ENCODE data around the gene WDR59. TPM values are rescaled to one million over a fixed set of nuclear protein-coding genes. Genes with fewer than 3 reads are reported as not detected.

WDR59 gene
- total and polyA plus RNA-seq, 9 of the 15 experiments (the other 6 are each of a cell fraction or from before 2014, with no cell fraction given): 12.7 to 126 (median 34.7) TPM

DNA sequence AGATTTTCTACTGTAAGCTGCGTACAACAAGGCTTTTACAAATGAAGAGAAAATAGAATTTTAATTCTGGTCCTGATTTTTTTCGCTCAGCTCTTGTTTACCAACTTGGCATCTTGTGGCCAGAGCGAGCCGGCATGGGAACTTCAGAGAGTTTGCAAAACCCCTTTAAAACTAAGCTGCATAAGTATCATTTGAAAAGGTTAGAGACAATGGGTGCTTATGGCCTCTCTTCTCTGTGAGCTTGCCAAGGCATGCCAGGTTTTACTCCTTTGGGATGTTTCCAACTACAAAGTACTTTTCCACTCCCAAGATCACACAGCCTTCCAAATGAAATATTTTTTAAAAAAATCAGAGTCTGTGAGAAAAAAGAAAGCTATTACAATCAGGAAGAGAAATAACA is 147.9 kb downstream of the WDR59 start (continued):
- no peak for TF ChIP-seq SNRNP70 (optimal IDR thresholded peaks at IDR 0.05; ENCODE audit: low read depth, low read length)
- TF ChIP-seq SRSF7 (optimal IDR thresholded peaks at IDR 0.05; ENCODE audit: low read depth, low read length): no peak
- no peak for TF ChIP-seq CBX8 (IDR thresholded peaks at IDR 0.05; ENCODE audit: borderline replicate concordance, extremely low read depth, low read depth, low read length, poor library complexity, severe bottlenecking)
- no peak for TF ChIP-seq TCF3 (CRISPR knock-in tag; IDR thresholded peaks at IDR 0.05)
- TF ChIP-seq MGA (IDR thresholded peaks at IDR 0.05): no peak
- no peak for TF ChIP-seq KAT2B (IDR thresholded peaks at IDR 0.05; ENCODE audit: low read depth, low read length)
- no peak for TF ChIP-seq ZNF395 (CRISPR knock-in tag; IDR thresholded peaks at IDR 0.05)
- TF ChIP-seq THRB (CRISPR knock-in tag; conservative IDR thresholded peaks at IDR 0.05): no peak
- TF ChIP-seq, protein P1, sequence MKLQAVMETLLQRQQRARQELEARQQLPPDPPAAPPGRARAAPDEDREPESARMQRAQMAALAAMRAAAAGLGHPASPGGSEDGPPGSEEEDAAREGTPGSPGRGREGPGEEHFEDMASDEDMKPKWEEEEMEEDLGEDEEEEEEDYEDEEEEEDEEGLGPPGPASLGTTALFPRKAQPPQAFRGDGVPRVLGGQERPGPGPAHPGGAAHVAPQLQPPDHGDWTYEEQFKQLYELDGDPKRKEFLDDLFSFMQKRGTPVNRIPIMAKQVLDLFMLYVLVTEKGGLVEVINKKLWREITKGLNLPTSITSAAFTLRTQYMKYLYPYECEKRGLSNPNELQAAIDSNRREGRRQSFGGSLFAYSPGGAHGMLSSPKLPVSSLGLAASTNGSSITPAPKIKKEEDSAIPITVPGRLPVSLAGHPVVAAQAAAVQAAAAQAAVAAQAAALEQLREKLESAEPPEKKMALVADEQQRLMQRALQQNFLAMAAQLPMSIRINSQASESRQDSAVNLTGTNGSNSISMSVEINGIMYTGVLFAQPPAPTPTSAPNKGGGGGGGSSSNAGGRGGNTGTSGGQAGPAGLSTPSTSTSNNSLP (IDR thresholded peaks at IDR 0.05; ENCODE audit: borderline replicate concordance, low read depth, low read length): no peak
- no peak for TF ChIP-seq SAFB2 (IDR thresholded peaks at IDR 0.05; ENCODE audit: borderline replicate concordance, low read depth, low read length, severe bottlenecking)
- TF ChIP-seq EP300 (IDR thresholded peaks at IDR 0.05; ENCODE audit: low read length): no peak
